ENCODE data around the gene CACFD1. TPM values are rescaled to one million over a fixed set of nuclear protein-coding genes. Genes with fewer than 3 reads are reported as not detected.

Gene CACFD1
- total RNA-seq, 1 experiment from 2014 or later = 6.9 TPM

- H3K4me3 ChIP-seq (replicated peaks in 1 of 2; ENCODE audit: low read depth in 1 of 2, low read length in 2 of 2) = no peak overlapping the region
- BruUV-seq (replicated peaks) = no TSS peak
- H3K27me3 ChIP-seq (ENCODE audit: insufficient read depth, low read length) = no peaks in the 10 kb centered on the region
- no peaks in the 10 kb centered on the region for H4K20me1 ChIP-seq (ENCODE audit: insufficient read depth)
- no peak overlapping the region for H2AFZ ChIP-seq (ENCODE audit: low read depth, low read length, poor library complexity, severe bottlenecking)
- DNase-seq (ENCODE audit: low read depth, low spot score) = no peak
- intact Hi-C loops (cut with micrococcal nuclease) = no loop called here
- ChIA-PET POLR2A (no interaction called here), RAD21 (ENCODE audit: low non-redundant PET in 1 of 2, low total read pairs in 2 of 2, uncharacterized antibody in 2 of 2, unreplicated experiment in 2 of 2) (no interaction called here), CTCF (no interaction called here)
- H3K79me2 ChIP-seq (ENCODE audit: insufficient read depth, low read length) = peaks cover 6% of the 10 kb centered on the region; the same call in 1 of the 2 replicates
- TF ChIP-seq CTCF (IDR thresholded peaks at IDR 0.05 in 2 of 3, conservative IDR thresholded peaks at IDR 0.05 in 1 of 3; ENCODE audit: borderline replicate concordance in 1 of 3, insufficient read depth in 1 of 3, low read depth in 2 of 3, low read length in 2 of 3) = no peak
- TF ChIP-seq RAD21 (IDR thresholded peaks at IDR 0.05; ENCODE audit: low read depth) = no peak
- no peak for TF ChIP-seq CBX3 (IDR thresholded peaks at IDR 0.05; ENCODE audit: low read depth)
- TF ChIP-seq TCF7L2 (IDR thresholded peaks at IDR 0.05; ENCODE audit: borderline replicate concordance, extremely low read depth, insufficient read depth, insufficient read length) = no peak
- TF ChIP-seq MAX (IDR thresholded peaks at IDR 0.05) = no peak
- no peak for TF ChIP-seq SRF (IDR thresholded peaks at IDR 0.05; ENCODE audit: low read depth)
- no peak for TF ChIP-seq SIN3A (IDR thresholded peaks at IDR 0.05; ENCODE audit: low read depth)
- TF ChIP-seq EZH2phosphoT487 (IDR thresholded peaks at IDR 0.05; ENCODE audit: borderline replicate concordance) = no peak
- no peak for TF ChIP-seq ZFX (IDR thresholded peaks at IDR 0.05)
- TF ChIP-seq FOSL1 (IDR thresholded peaks at IDR 0.05; ENCODE audit: low read depth) = no peak
- TF ChIP-seq ATF3 (IDR thresholded peaks at IDR 0.05) = no peak
- TF ChIP-seq CEBPB (IDR thresholded peaks at IDR 0.05; ENCODE audit: low read depth) = no peak
- no peak for TF ChIP-seq ELF1 (IDR thresholded peaks at IDR 0.05; ENCODE audit: borderline replicate concordance, low read depth)
- TF ChIP-seq SP1 (IDR thresholded peaks at IDR 0.05; ENCODE audit: low read depth) = no peak
- H3K9ac ChIP-seq (ENCODE audit: low read length) = no peak overlapping the region
- no peaks in the 10 kb centered on the region for H3K9me2 ChIP-seq (ENCODE audit: insufficient read depth)
- H3K4me1 ChIP-seq (ENCODE audit: control insufficient read depth in 1 of 2, insufficient read depth in 2 of 2, low read length in 2 of 2) = peaks cover 8 to 10% of the 10 kb centered on the region in 2 experiments; a peak in 3 of 4 replicates
- no peak overlapping the region for H3K4me2 ChIP-seq (ENCODE audit: low read length)
- no peak overlapping the region for H3K27ac ChIP-seq (ENCODE audit: low read depth, low read length)
- H3K9me3 ChIP-seq (ENCODE audit: control insufficient read depth in 1 of 2, insufficient read depth in 1 of 2, low read depth in 1 of 2, low read length in 2 of 2) = no peaks in the 10 kb centered on the region
- no peak for ATAC-seq
- no peaks in the 10 kb centered on the region for H3K36me3 ChIP-seq (ENCODE audit: control insufficient read depth in 1 of 2, insufficient read depth in 2 of 2, low read length in 2 of 2)
Measured at GRCh38 chr9:133473743-133474142, 14.0 kb downstream of the CACFD1 start.
